Measurements from ENCODE around the gene TMTC3.

DNA sequence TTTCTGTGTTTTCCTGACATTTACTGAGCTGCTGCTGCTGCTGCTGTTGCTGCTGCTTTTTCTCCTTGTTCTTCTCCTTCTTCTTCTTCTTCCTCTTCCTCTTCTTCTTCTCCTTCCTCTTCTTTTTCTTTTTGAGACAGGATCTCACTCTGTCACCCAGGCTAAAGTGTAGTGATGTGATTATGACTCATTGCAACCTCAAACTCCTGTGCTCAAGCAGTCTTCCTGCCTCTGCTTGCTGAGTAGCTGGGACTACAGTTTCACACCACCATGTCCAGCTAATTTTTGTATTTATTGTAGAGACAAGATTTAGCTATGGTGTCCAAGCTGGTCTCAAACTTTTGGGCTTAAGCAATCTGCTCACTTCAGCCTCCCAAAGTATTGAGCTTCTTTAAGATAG, 95.8 kb downstream of the TMTC3 start:
- TF ChIP-seq, protein P1, sequence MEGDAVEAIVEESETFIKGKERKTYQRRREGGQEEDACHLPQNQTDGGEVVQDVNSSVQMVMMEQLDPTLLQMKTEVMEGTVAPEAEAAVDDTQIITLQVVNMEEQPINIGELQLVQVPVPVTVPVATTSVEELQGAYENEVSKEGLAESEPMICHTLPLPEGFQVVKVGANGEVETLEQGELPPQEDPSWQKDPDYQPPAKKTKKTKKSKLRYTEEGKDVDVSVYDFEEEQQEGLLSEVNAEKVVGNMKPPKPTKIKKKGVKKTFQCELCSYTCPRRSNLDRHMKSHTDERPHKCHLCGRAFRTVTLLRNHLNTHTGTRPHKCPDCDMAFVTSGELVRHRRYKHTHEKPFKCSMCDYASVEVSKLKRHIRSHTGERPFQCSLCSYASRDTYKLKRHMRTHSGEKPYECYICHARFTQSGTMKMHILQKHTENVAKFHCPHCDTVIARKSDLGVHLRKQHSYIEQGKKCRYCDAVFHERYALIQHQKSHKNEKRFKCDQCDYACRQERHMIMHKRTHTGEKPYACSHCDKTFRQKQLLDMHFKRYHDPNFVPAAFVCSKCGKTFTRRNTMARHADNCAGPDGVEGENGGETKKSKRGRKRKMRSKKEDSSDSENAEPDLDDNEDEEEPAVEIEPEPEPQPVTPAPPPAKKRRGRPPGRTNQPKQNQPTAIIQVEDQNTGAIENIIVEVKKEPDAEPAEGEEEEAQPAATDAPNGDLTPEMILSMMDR (IDR thresholded peaks at IDR 0.05; ENCODE audit: low read depth, low read length) = no peak
- TF ChIP-seq EZH2phosphoT487 (IDR thresholded peaks at IDR 0.05; ENCODE audit: low read depth) = no peak
